Left hindlimb (tissue), 1 donor: Measurements from ENCODE around the gene THBS4.

Experiments
- DNase-seq: peaks from one replicate; pipeline ENCODE4 v3.0.0-alpha.2; 2018

THBS4 gene

GRCh38 chr5:80034962-80035821 is at the start of gene THBS4:
THBS4 (plus strand) TSS chr5:80035348; CDS start chr5:80035538, 190 bp downstream.
- peak; percentile 59 for DNase-seq

GRCh38 chr5:79986260-79986659 is 48.9 kb upstream of the THBS4 start:
- no peak for DNase-seq

GRCh38 chr5:79990205-79990597 is 44.9 kb upstream of the THBS4 start:
- no peak for DNase-seq

GRCh38 chr5:79990598-79991507 is 44.3 kb upstream of the THBS4 start, which contains the start of gene MTX3:
MTX3 (minus strand) TSS chr5:79991262; CDS start chr5:79991238, 24 bp downstream.
- peak; percentile 90 for DNase-seq

- no peak for DNase-seq
Measured at GRCh38 chr5:79992891-79993657, 42.1 kb upstream of the THBS4 start.

- DNase-seq, result no peak
Measured at GRCh38 chr5:79999722-80000121, 35.4 kb upstream of the THBS4 start.

GRCh38 chr5:80002677-80003076 is 32.5 kb upstream of the THBS4 start:
- no peak for DNase-seq

GRCh38 chr5:80008995-80009765 is 26.0 kb upstream of the THBS4 start:
- DNase-seq, result no peak

GRCh38 chr5:80010754-80011392 is 24.3 kb upstream of the THBS4 start:
- DNase-seq, result no peak

GRCh38 chr5:80025069-80025468 is 10.1 kb upstream of the THBS4 start:
- DNase-seq, result no peak

GRCh38 chr5:80026841-80027240 is 8.3 kb upstream of the THBS4 start:
- DNase-seq, result no peak

- no peak for DNase-seq
Measured at GRCh38 chr5:80031109-80031508, 4.0 kb upstream of the THBS4 start.

GRCh38 chr5:80033513-80033912 is 1.6 kb upstream of the THBS4 start:
- DNase-seq, result no peak

- DNase-seq, result no peak
Measured at GRCh38 chr5:80034559-80034958, 589 bp upstream of the THBS4 start.

- no peak for DNase-seq
Measured at GRCh38 chr5:80035839-80036238, 691 bp downstream of the THBS4 start.

GRCh38 chr5:80036615-80037014 is 1.5 kb downstream of the THBS4 start:
- no peak for DNase-seq

- DNase-seq, result no peak
Measured at GRCh38 chr5:80037366-80037765, 2.2 kb downstream of the THBS4 start.

- DNase-seq, result no peak
Measured at GRCh38 chr5:80039650-80040049, 4.5 kb downstream of the THBS4 start.

- no peak for DNase-seq
Measured at GRCh38 chr5:80041527-80041926, 6.4 kb downstream of the THBS4 start.

GRCh38 chr5:80042330-80042729 is 7.2 kb downstream of the THBS4 start:
- DNase-seq, result no peak

GRCh38 chr5:80043187-80043586 is 8.0 kb downstream of the THBS4 start:
- no peak for DNase-seq
